H9 (cell line): ENCODE results near the gene WDR20. TPM values are rescaled to one million over a fixed set of nuclear protein-coding genes. Genes with fewer than 3 reads are reported as not detected.
A peak's percentile ranks its signal among the peaks of the same experiment; 100 is the strongest.

Source experiments
- DNase-seq: peaks from one replicate; pipeline ENCODE4 v3.0.0-alpha.2; 2017
- H2AFZ ChIP-seq: one replicate; pipeline ENCODE4 v1.6.1; 2013; ENCODE audit warnings: mild to moderate bottlenecking, low read length, control low read depth, moderate library complexity
- H2AK5ac ChIP-seq: 2 replicates; pipeline ENCODE4 v1.6.1; 2013; ENCODE audit warnings: low read length, control low read depth, mixed read lengths; ENCODE audit not compliant: insufficient read length
- H2BK120ac ChIP-seq: one replicate; pipeline ENCODE4 v1.6.1; 2013; ENCODE audit warnings: low read depth, mild to moderate bottlenecking, low read length, control low read depth, inconsistent platforms; ENCODE audit not compliant: poor library complexity, severe bottlenecking
- H2BK12ac ChIP-seq: 2 replicates; pipeline ENCODE4 v1.6.1; 2013; ENCODE audit warnings: low read length, control low read depth, mixed read lengths, low read depth; ENCODE audit not compliant: insufficient read length
- H2BK15ac ChIP-seq: 2 replicates; pipeline ENCODE4 v1.6.1; 2013; ENCODE audit warnings: low read depth, low read length, control low read depth
- H2BK20ac ChIP-seq: one replicate; pipeline ENCODE4 v1.6.1; 2013; ENCODE audit warnings: low read depth, mild to moderate bottlenecking, low read length, control low read depth, inconsistent platforms; ENCODE audit not compliant: poor library complexity, severe bottlenecking
- H2BK5ac ChIP-seq: 2 replicates; pipeline ENCODE4 v1.6.1; 2013; ENCODE audit warnings: low read length, control low read depth, mixed read lengths; ENCODE audit not compliant: insufficient read length
- H3K14ac ChIP-seq: 2 replicates; pipeline ENCODE4 v1.6.1; 2013; ENCODE audit warnings: low read length, control low read depth; ENCODE audit not compliant: insufficient read depth
- H3K18ac ChIP-seq: 2 replicates; pipeline ENCODE4 v1.6.1; 2013; ENCODE audit warnings: low read depth, mild to moderate bottlenecking, mixed read lengths, low read length, control low read depth; ENCODE audit not compliant: insufficient read length
- H3K23ac ChIP-seq: 2 replicates; pipeline ENCODE4 v1.6.1; 2013; ENCODE audit warnings: low read length, control low read depth, mixed read lengths, low read depth; ENCODE audit not compliant: insufficient read length
- H3K23me2 ChIP-seq: 2 replicates; pipeline ENCODE4 v1.6.1; 2013; ENCODE audit warnings: low read depth, mild to moderate bottlenecking, mixed read lengths, low read length, control low read depth; ENCODE audit not compliant: insufficient read length, poor library complexity, severe bottlenecking
- H3K27ac ChIP-seq: 2 replicates; pipeline ENCODE4 v1.5.1; 2013; ENCODE audit warnings: low read length, control low read depth, mixed read lengths, low read depth; ENCODE audit not compliant: insufficient read length
- H3K27me3 ChIP-seq: 2 replicates; pipeline ENCODE4 v1.6.1; 2013; ENCODE audit warnings: low read length, control low read depth, inconsistent platforms; ENCODE audit not compliant: insufficient read depth
- H3K4ac ChIP-seq: 2 replicates; pipeline ENCODE4 v1.6.1; 2013; ENCODE audit warnings: low read depth, mild to moderate bottlenecking, control low read depth, inconsistent platforms, low read length, moderate library complexity
- H3K4me1 ChIP-seq: 2 replicates; pipeline ENCODE4 v1.6.1; 2013; ENCODE audit warnings: low read length, control low read depth, inconsistent platforms; ENCODE audit not compliant: insufficient read depth
- H3K4me2 ChIP-seq: 2 replicates; pipeline ENCODE4 v1.6.1; 2013; ENCODE audit warnings: low read length, control low read depth, mixed read lengths; ENCODE audit not compliant: insufficient read length, insufficient read depth
- H3K56ac ChIP-seq: 2 replicates; pipeline ENCODE4 v1.6.1; 2013; ENCODE audit warnings: low read depth, mild to moderate bottlenecking, mixed read lengths, low read length, control low read depth; ENCODE audit not compliant: insufficient read length
- H3K79me1 ChIP-seq: 2 replicates; pipeline ENCODE4 v1.6.1; 2013; ENCODE audit warnings: low read depth, mild to moderate bottlenecking, moderate library complexity, low read length, control low read depth, inconsistent platforms; ENCODE audit not compliant: insufficient read depth, poor library complexity, severe bottlenecking
- H3K79me2 ChIP-seq: 2 replicates; pipeline ENCODE4 v1.6.1; 2013; ENCODE audit warnings: low read length, control low read depth, inconsistent platforms; ENCODE audit not compliant: insufficient read depth
- H3K9ac ChIP-seq: 2 replicates; pipeline ENCODE4 v1.6.1; 2013; ENCODE audit warnings: low read length, control low read depth, mixed read lengths; ENCODE audit not compliant: insufficient read length; ENCODE audit errors: extremely low read depth
- H3K9me3 ChIP-seq: one replicate; pipeline ENCODE4 v1.6.1; 2013; ENCODE audit warnings: low read depth, low read length, inconsistent platforms; ENCODE audit not compliant: control insufficient read depth
- H3T11ph ChIP-seq: one replicate; pipeline ENCODE4 v1.6.1; 2013; ENCODE audit warnings: mild to moderate bottlenecking, low read length, control low read depth, inconsistent platforms
- H4K20me1 ChIP-seq: one replicate; pipeline ENCODE4 v1.6.1; 2013; ENCODE audit not compliant: control insufficient read depth, insufficient read length, insufficient read depth
- H4K5ac ChIP-seq: 2 replicates; pipeline ENCODE4 v1.6.1; 2013; ENCODE audit warnings: low read depth, mild to moderate bottlenecking, mixed read lengths, low read length, control low read depth; ENCODE audit not compliant: insufficient read length
- H4K8ac ChIP-seq: replicated peaks from 2 replicates; pipeline ENCODE4 v1.6.1; 2013; ENCODE audit warnings: low read length, control low read depth, mixed read lengths, low read depth; ENCODE audit not compliant: insufficient read length
- H4K91ac ChIP-seq: 2 replicates; pipeline ENCODE4 v1.6.1; 2013; ENCODE audit warnings: low read depth, mild to moderate bottlenecking, moderate library complexity, mixed read lengths, low read length, control low read depth; ENCODE audit not compliant: insufficient read length
- H3K27ac Mint-ChIP-seq, 3 experiments: 2 replicates in 2 of 3; 3 replicates in 1 of 3; pipeline ENCODE4 v1.8.0; 2020 to 2021; ENCODE audit warnings: mixed read lengths in 3 of 3, mild to moderate bottlenecking in 1 of 3, moderate library complexity in 1 of 3
- H3K27me3 Mint-ChIP-seq: 2 replicates; pipeline ENCODE4 v1.8.0; 2021; ENCODE audit warnings: low read depth, mild to moderate bottlenecking, moderate library complexity, mixed read lengths
- H3K36me3 Mint-ChIP-seq, 3 experiments: 2 replicates in 2 of 3; 3 replicates in 1 of 3; pipeline ENCODE4 v1.8.0; 2020 to 2021; ENCODE audit warnings: low read depth in 3 of 3, mixed read lengths in 3 of 3; ENCODE audit not compliant: insufficient read depth in 1 of 3
- H3K4me1 Mint-ChIP-seq, 2 experiments: 2 replicates each; pipeline ENCODE4 v1.8.0; 2020; ENCODE audit warnings: mixed read lengths in 2 of 2
- H3K4me3 Mint-ChIP-seq, 2 experiments: 2 replicates in 1 of 2; 3 replicates in 1 of 2; pipeline ENCODE4 v1.8.0; 2020 to 2021; ENCODE audit warnings: mild to moderate bottlenecking in 2 of 2, mixed read lengths in 2 of 2, moderate library complexity in 1 of 2
- H3K9me3 Mint-ChIP-seq, 2 experiments: 2 replicates in 1 of 2; 3 replicates in 1 of 2; pipeline ENCODE4 v1.8.0; 2020; ENCODE audit warnings: mild to moderate bottlenecking in 2 of 2, mixed read lengths in 2 of 2, moderate library complexity in 1 of 2
- CTCF ChIP-seq: fragments of 200-600 bp; sonication (generic); conservative IDR thresholded peaks from 3 replicates; pipeline ENCODE4 v1.8.0; 2021; ENCODE audit warnings: antibody characterized with exemption, mild to moderate bottlenecking
- WGBS: extraction: QIAGEN DNeasy Blood & Tissue Kit; methylation state at CpG from one replicate; pipeline ENCODE4 v1.1.7; 2013; ENCODE audit warnings: missing lambda C conversion rate, low lambda C conversion rate, mixed read lengths; ENCODE audit not compliant: insufficient read length; ENCODE audit errors: extremely low coverage; 5-methylcytosine and 5-hydroxymethylcytosine counted together
- total RNA-seq: library from RNA; stranded (reverse); gene quantifications from 2 replicates; pipeline ENCODE4 v1.2.1, GENCODE V29; 2021

The WDR20 gene
- total RNA-seq, 1 experiment from 2014 or later, result 31.6 TPM

- no peak overlapping the region for H3K4me2 ChIP-seq
- no peaks in the 10 kb centered on the region for H3K79me2 ChIP-seq
- H3K18ac ChIP-seq, result no peak overlapping the region
- no peak overlapping the region for H3K9ac ChIP-seq
- WGBS, result no CpG with 5 or more reads among the region's 25 CpGs
- Mint-ChIP-seq H3K9me3 (no peaks in the 10 kb centered on the region), H3K36me3 (peaks cover 3 to 8% (median 8%) of the 10 kb centered on the region in 3 experiments; a peak in 6 of 7 replicates), H3K4me1 (peaks cover 9 to 32% of the 10 kb centered on the region in 2 experiments), H3K27me3 (no peaks in the 10 kb centered on the region), H3K4me3 (no peak overlapping the region), H3K27ac (0 out of 7 replicates have a peak overlapping the region, but pooled peaks of 1 of the 3 experiments have one; percentile 55)
- H2AK5ac ChIP-seq, result no peak overlapping the region
- H3K4me1 ChIP-seq, result no peaks in the 10 kb centered on the region
- no peak overlapping the region for H3T11ph ChIP-seq
- H3K4ac ChIP-seq, result no peak overlapping the region
- no peak overlapping the region for H2BK120ac ChIP-seq
- H3K27ac ChIP-seq, result no peak overlapping the region
- H3K27me3 ChIP-seq, result no peaks in the 10 kb centered on the region
- TF ChIP-seq CTCF, result peak; percentile 62
- no peaks in the 10 kb centered on the region for H3K79me1 ChIP-seq
- H2BK20ac ChIP-seq, result no peak overlapping the region
- H2BK15ac ChIP-seq, result no peak overlapping the region
- no peak overlapping the region for H4K91ac ChIP-seq
- H3K9me3 ChIP-seq, result no peaks in the 10 kb centered on the region
- H3K23ac ChIP-seq, result no peak overlapping the region
- no peak overlapping the region for H3K56ac ChIP-seq
- H4K20me1 ChIP-seq, result no peaks in the 10 kb centered on the region
- no peak overlapping the region for H2BK5ac ChIP-seq
- H3K14ac ChIP-seq, result 0 out of 2 replicates have a peak overlapping the region, but pooled peaks have one; percentile 31
- no peaks in the 10 kb centered on the region for H3K23me2 ChIP-seq
- H4K5ac ChIP-seq, result no peak overlapping the region
- DNase-seq, result no peak
- H4K8ac ChIP-seq, result no peak overlapping the region
- no peak overlapping the region for H2AFZ ChIP-seq
- no peak overlapping the region for H2BK12ac ChIP-seq
Observed at GRCh38 chr14:102213984-102214658, 74.4 kb downstream of the WDR20 start.
